ENCODE results near the gene MREG.
A peak's percentile ranks its signal among the peaks of the same experiment; 100 is the strongest.

Gene MREG

GRCh38 chr2:215918901-215919599, 94.3 kb downstream of the MREG start:
- DNase-seq (ENCODE audit: low read depth) = no peak

GRCh38 chr2:215917953-215918620, 95.3 kb downstream of the MREG start:
- DNase-seq (ENCODE audit: low read depth) = peak; percentile 56

- DNase-seq (ENCODE audit: low read depth) = no peak
Measured at GRCh38 chr2:215915441-215915840, 97.9 kb downstream of the MREG start.

- no peak for DNase-seq (ENCODE audit: low read depth)
Measured at GRCh38 chr2:215914777-215915165, 98.6 kb downstream of the MREG start.

GRCh38 chr2:215914054-215914776, 99.1 kb downstream of the MREG start:
- no peak for DNase-seq (ENCODE audit: low read depth)

- no peak for DNase-seq (ENCODE audit: low read depth)
Measured at GRCh38 chr2:215912299-215912842, 101.0 kb downstream of the MREG start.

- no peak for DNase-seq (ENCODE audit: low read depth)
Measured at GRCh38 chr2:215911301-215912085, 101.9 kb downstream of the MREG start.

- DNase-seq (ENCODE audit: low read depth) = no peak
Measured at GRCh38 chr2:215910180-215910579, 103.2 kb downstream of the MREG start.

GRCh38 chr2:215907147-215907546, 106.2 kb downstream of the MREG start:
- no peak for DNase-seq (ENCODE audit: low read depth)

- DNase-seq (ENCODE audit: low read depth) = no peak
Measured at GRCh38 chr2:215906458-215906857, 106.9 kb downstream of the MREG start.

- DNase-seq (ENCODE audit: low read depth) = no peak
Measured at GRCh38 chr2:215905691-215906090, 107.7 kb downstream of the MREG start.

GRCh38 chr2:215904101-215904500, 109.2 kb downstream of the MREG start:
- no peak for DNase-seq (ENCODE audit: low read depth)

GRCh38 chr2:215903203-215903602, 110.1 kb downstream of the MREG start:
- DNase-seq (ENCODE audit: low read depth) = no peak

GRCh38 chr2:215901796-215902195, 111.6 kb downstream of the MREG start:
- no peak for DNase-seq (ENCODE audit: low read depth)

- no peak for DNase-seq (ENCODE audit: low read depth)
Measured at GRCh38 chr2:215900843-215901242, 112.5 kb downstream of the MREG start.

GRCh38 chr2:215900203-215900611, 113.1 kb downstream of the MREG start:
- no peak for DNase-seq (ENCODE audit: low read depth)

- peak; percentile 60 for DNase-seq (ENCODE audit: low read depth)
Measured at GRCh38 chr2:215899141-215900074, 113.9 kb downstream of the MREG start.

GRCh38 chr2:215898363-215898762, 115.0 kb downstream of the MREG start:
- DNase-seq (ENCODE audit: low read depth) = no peak

GRCh38 chr2:215896921-215897320, 116.4 kb downstream of the MREG start:
- no peak for DNase-seq (ENCODE audit: low read depth)

GRCh38 chr2:215895330-215895729, 118.0 kb downstream of the MREG start:
- DNase-seq (ENCODE audit: low read depth) = no peak
